ENCODE results near the gene MRGPRX2.

The MRGPRX2 gene

DNA sequence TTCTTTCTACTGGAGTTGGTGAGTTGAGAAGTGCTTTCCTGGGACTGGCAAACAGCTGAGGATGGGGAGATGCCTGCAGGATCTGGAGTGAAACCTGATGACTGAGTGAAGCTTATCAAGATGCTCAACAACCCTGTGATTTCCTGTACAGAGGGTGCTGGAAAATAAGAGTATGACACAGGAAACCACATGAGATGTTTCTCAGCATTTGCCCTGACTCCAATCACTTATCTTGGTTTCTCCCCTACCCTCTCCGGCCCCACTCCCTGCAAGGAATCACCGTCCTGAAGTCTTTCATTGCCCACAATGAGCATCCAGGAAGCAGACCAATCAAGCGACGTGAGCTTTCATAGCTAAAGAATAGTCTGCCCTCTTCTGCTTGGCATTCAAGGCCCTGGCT, at the start of gene MRGPRX2:
TSS of gene MRGPRX2 (minus strand) at position 89 of the 400 bp plus-strand sequence. CDS start 4,315 bp downstream, outside the sequence.
- no peak for DNase-seq (ENCODE audit: low spot score)
- no peak for TF ChIP-seq CTCF (IDR thresholded peaks at IDR 0.05; ENCODE audit: extremely low read depth, missing control alignments)

DNA sequence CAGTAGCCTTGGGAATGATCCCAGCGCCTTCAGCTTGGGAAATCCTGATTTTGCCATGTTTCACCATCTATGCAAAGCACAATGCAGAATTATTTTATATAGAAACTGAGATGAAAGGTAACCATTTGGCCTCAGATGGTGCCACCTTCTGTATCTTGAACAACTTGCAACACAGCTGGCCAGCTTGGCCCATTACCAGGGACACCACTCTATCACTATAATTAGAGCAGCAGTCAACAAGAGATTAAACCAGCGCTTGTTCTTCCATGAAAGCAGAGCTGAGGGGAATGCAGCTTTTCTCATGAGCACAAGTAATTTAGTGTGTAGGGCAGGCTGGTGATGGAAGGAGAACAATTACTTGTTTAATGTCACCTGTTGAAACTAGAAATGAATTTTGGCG, 49.8 kb upstream of the MRGPRX2 start:
- DNase-seq (ENCODE audit: low spot score), result no peak
- TF ChIP-seq CTCF (IDR thresholded peaks at IDR 0.05; ENCODE audit: extremely low read depth, missing control alignments), result no peak

- DNase-seq (ENCODE audit: low spot score), result no peak
- no peak for TF ChIP-seq CTCF (IDR thresholded peaks at IDR 0.05; ENCODE audit: extremely low read depth, missing control alignments)
Measured at GRCh38 chr11:19107125-19107524, 46.6 kb upstream of the MRGPRX2 start.

DNA sequence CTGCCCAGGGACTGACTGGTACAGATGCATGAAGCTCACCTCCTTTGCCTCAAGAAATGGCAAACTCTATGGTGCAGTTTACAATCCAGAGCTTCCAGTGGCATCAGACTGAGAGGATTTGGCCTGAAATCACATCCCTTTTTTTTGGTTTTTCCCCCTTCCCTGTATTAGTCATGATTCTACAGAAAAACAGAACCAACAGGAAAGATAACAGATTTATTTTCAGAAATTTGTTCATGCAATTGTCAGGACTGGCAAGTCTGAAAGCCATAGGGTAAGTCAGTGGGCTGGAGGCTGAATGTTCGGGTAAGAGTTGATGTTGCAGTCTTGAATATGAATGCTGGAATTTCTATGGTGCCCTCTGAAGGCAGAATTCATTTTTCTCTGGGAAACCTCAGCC, 44.5 kb upstream of the MRGPRX2 start:
- DNase-seq (ENCODE audit: low spot score), result no peak
- TF ChIP-seq CTCF (IDR thresholded peaks at IDR 0.05; ENCODE audit: extremely low read depth, missing control alignments), result no peak

- no peak for TF ChIP-seq CTCF (IDR thresholded peaks at IDR 0.05; ENCODE audit: extremely low read depth, missing control alignments)
- DNase-seq (ENCODE audit: low spot score), result no peak
Measured at GRCh38 chr11:19102521-19102900, 42.0 kb upstream of the MRGPRX2 start.

GRCh38 chr11:19101796-19102520, 41.4 kb upstream of the MRGPRX2 start:
- TF ChIP-seq CTCF (IDR thresholded peaks at IDR 0.05; ENCODE audit: extremely low read depth, missing control alignments), result no peak
- no peak for DNase-seq (ENCODE audit: low spot score)

- DNase-seq (ENCODE audit: low spot score), result no peak
Measured at GRCh38 chr11:19100885-19101284, 40.4 kb upstream of the MRGPRX2 start.

More at GRCh38 chr11:19100885-19101284, 40.4 kb upstream of the MRGPRX2 start:
- TF ChIP-seq CTCF (IDR thresholded peaks at IDR 0.05; ENCODE audit: extremely low read depth, missing control alignments), result no peak

Data from GM20000 (cell line).